Measurements from ENCODE around the gene PI4KB. TPM values are rescaled to one million over a fixed set of nuclear protein-coding genes. Genes with fewer than 3 reads are reported as not detected.

PI4KB gene
- total RNA-seq, 1 experiment from 2014 or later: 45.1 TPM

DNA sequence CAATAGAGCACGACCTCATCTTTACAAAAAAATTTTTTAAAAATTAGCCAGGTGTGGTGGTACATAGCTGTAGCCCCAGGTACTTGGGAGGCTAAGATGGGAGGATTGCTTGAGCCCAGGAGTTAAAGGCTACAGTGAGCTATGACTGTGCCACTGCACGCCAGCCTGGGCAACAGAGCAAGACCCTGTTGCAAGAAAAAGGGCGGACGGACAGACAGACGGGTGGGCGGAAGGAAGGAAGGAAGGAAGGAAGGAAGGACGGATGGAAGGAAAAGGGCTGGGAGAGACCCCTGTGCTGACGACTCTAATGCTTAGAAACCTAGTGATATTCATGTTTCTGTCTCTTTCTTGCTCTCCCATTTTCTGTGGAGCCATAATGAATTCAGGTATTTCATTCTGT is 14.4 kb downstream of the PI4KB start (continued):
- TF ChIP-seq ZBTB33 (IDR thresholded peaks at IDR 0.05; ENCODE audit: extremely low read depth, insufficient replicate concordance, low read length): no peak

DNA sequence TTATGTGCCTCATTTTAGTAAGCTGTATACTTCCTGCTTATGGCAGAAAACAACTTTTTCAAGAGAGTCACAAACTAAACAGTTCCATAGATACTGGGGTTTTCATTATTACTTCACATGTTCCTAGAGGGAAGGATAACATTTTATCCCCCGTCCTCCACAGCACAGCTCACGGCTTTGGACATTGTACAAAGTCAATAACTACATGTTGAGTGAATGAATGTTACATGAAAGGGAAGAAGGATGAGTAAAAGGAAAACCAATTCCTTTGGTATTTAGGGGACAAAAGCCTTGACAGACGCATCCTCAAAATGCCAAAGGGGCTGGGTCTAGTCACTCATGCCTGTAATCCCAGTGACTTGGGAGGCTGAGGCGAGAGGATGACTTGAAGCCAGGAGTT is 14.8 kb downstream of the PI4KB start:
- POLR2A ChIA-PET: interaction anchor here (1.2 to 3.0 kb wide), 3 partner anchors 9 to 28 kb away, joined by 4 to 18 read pairs (median 4); partner anchors contain the start of gene PI4KB
- peak overlapping the region; percentile 53 for H3K4me2 ChIP-seq (ENCODE audit: low read length)

More for the DNA sequence above, 14.8 kb downstream of the PI4KB start:
- intact Hi-C loops (cut with micrococcal nuclease): no loop called here
- DNase-seq (ENCODE audit: low read depth, low spot score) (no peak), ATAC-seq (no peak)
- Histone ChIP-seq H3K27ac (ENCODE audit: low read depth, low read length) (peak overlapping the region; percentile 48; the same call in 1 of the 2 replicates), H2AFZ (ENCODE audit: low read depth, low read length, poor library complexity, severe bottlenecking) (no peak overlapping the region), H3K4me1 (ENCODE audit: control insufficient read depth in 1 of 2, insufficient read depth in 2 of 2, low read length in 2 of 2) (peaks cover 16 to 34% of the 10 kb centered on the region in 2 experiments), H3K9ac (ENCODE audit: low read length) (peak overlapping the region; percentile 31; the same call in 1 of the 2 replicates), H3K36me3 (ENCODE audit: control insufficient read depth in 1 of 2, insufficient read depth in 2 of 2, low read length in 2 of 2) (peaks cover 1 to 9% of the 10 kb centered on the region in 2 experiments; a peak in 2 of 4 replicates), H3K9me3 (ENCODE audit: control insufficient read depth in 1 of 2, insufficient read depth in 1 of 2, low read depth in 1 of 2, low read length in 2 of 2) (no peaks in the 10 kb centered on the region), H3K9me2 (ENCODE audit: insufficient read depth) (no peaks in the 10 kb centered on the region), H3K79me2 (ENCODE audit: insufficient read depth, low read length) (peaks cover 3% of the 10 kb centered on the region; the same call in 1 of the 2 replicates), H4K20me1 (ENCODE audit: insufficient read depth) (no peaks in the 10 kb centered on the region), H3K27me3 (ENCODE audit: insufficient read depth, low read length) (no peaks in the 10 kb centered on the region), H3K4me3 (replicated peaks in 1 of 2; ENCODE audit: low read depth in 1 of 2, low read length in 2 of 2) (no peak overlapping the region)
- no TSS peak for BruUV-seq (replicated peaks)
- ChIA-PET RAD21 (ENCODE audit: low non-redundant PET in 1 of 2, low total read pairs in 2 of 2, uncharacterized antibody in 2 of 2, unreplicated experiment in 2 of 2) (interaction anchor here in 1 of 2 experiments (1.8 kb wide), 1 partner anchor 28 kb away, joined by 4 read pairs; no protein-coding TSS in a partner anchor), CTCF (interaction anchor here (1.0 to 4.8 kb wide), 4 partner anchors 12 to 524 kb away, joined by 3 to 33 read pairs (median 15); partner anchors contain the start of gene PI4KB)
- TF ChIP-seq SRF (IDR thresholded peaks at IDR 0.05; ENCODE audit: low read depth) (no peak), CEBPB (IDR thresholded peaks at IDR 0.05; ENCODE audit: low read depth) (no peak), ZNF274 (IDR thresholded peaks at IDR 0.05; ENCODE audit: low read depth, low read length) (no peak), ZFX (IDR thresholded peaks at IDR 0.05) (no peak), EGR1 (IDR thresholded peaks at IDR 0.05; ENCODE audit: low read depth) (no peak), EZH2 (IDR thresholded peaks at IDR 0.05) (no peak), SP1 (IDR thresholded peaks at IDR 0.05; ENCODE audit: low read depth) (no peak), POLR2A (IDR thresholded peaks at IDR 0.05; ENCODE audit: borderline replicate concordance, extremely low read depth, insufficient read depth, insufficient read length) (no peak), CBX3 (IDR thresholded peaks at IDR 0.05; ENCODE audit: low read depth) (no peak), FOSL1 (IDR thresholded peaks at IDR 0.05; ENCODE audit: low read depth) (no peak)
- TF ChIP-seq, protein P1, sequence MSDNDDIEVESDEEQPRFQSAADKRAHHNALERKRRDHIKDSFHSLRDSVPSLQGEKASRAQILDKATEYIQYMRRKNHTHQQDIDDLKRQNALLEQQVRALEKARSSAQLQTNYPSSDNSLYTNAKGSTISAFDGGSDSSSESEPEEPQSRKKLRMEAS (IDR thresholded peaks at IDR 0.05): no peak

All from HCT116 (cell line).